NCI-H2107 treated with DMSO at 0.1 percent for 48 hours (cell line): Measurements from ENCODE around the gene SUGT1.

Experiments
- DNase-seq: peaks from one replicate; lab custom pipeline; 2025; ENCODE audit not compliant: unreplicated experiment; lab: John Stamatoyannopoulos, UW

Gene SUGT1

DNA sequence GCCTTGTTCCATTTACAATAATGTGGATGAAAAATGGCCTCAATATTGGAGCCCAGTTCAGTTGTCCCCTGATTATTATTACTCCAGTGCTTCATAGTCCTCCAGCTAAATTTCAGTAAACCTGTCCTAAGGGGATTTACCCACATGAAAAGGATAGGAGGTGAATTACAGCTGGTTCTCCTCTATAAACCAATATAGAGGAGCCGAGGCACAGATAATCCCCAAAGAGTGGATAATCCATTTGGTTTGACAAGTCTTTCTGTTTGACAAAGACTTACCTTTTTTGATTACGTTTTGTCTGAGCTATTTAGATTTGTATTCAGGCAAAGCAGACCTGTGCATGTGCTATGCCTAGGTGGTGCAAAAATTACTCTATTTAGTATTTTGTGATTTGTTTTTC, 84.3 kb downstream of the SUGT1 start:
- DNase-seq = no peak

DNA sequence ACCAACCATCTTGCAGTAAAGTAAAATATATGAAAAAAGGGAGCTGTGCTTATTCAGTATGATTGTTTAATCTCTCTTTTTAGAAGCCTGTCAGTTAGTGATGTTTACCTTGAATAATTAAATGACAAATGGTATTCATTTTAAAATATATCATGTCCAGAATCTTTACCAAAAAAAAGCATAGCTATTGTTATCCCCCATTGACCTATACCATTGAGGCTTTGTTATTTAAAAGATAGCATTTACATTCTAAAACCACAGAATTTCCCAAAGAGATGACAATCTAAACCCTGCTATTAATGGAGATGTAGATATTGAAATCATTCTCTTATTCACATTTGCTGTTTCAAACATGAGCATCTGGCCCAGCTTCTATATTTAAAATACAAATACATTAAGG, 84.8 kb downstream of the SUGT1 start:
- DNase-seq = no peak

DNA sequence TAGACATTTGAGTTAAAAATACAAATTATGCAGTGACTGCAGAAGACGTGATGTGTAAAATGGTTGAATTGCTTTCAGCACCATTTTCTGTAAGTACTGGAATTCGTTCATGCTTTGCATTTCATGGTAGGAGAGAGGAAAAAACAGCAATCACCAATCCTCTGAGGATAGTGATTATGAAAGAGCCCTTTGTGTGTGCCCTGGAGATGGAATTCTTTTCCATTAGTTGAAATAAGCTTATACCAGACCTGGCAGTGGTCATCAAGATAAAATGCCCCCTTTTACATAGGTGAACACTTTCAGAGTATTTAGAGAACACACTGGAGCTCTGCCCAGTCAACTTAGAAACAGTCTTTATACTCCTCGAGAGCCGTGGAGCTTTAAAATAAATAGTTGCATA, 85.3 kb downstream of the SUGT1 start:
- no peak for DNase-seq

DNA sequence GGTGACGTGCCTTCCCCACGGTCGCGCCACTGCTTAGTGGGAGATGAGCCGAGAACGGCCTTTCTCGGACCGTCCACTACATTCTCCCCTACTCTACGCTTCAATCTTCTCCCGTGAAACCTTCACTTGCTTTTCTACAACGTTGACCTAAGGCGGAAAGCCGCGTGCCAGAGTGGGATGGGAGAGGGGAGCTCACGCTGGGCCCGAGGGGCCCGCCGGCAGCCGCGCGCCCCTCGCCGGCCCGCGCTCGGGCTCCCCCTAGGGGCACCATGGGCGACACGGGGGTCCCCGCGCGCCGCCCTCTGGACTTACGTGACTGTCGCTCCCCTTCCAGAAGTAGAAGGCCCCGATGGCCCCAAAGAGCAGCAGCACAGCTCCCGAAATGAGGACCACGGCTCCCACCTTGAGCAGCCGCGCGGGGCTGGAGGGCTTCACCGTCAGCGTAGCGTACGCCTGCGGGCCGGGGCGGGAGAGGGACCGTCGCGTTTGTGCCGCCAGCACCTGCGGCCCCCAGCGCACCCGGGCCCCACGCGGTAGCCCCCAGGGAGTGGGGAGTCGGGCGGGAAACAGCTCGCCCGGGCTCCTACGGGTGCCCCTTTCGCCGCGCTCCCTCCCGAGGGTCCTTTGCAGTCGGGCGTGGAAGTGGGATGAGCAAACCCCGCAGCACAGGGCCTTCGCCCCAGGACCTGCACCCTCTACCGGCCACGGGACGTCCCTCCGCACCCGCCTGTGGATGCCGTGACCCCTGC, 86.3 kb downstream of the SUGT1 start:
- no peak for DNase-seq

DNA sequence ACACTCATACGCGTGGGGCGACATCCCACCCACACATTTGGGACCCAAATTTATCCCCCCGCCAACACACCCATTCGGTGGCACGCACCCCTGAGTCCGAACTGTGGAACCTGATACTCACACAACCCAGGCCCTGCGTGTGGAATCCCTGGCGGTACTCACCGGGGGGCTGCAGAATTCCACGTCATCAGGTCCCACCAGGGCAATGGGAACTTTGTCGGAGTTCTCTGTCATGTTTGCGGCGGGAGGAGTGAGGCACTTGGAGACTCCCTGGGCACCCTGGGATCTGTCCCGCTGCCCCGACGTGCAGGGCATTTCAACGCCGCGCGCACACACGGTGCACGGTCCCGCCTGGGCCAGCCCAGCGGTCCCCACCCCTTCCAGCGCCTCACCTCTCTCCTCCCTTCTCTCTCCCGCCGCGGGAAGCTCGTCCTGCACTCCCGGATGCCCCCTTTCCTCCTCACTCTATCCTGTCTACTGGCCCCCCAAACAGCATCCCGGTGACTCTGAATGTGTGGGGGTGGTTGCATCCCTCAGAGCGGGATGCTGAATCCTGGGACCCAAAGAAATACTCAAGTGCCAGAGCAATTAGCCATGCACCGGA, 86.9 kb downstream of the SUGT1 start, which contains the start of gene CNMD:
TSS of gene CNMD (minus strand) at position 353 of the 604 bp plus-strand sequence. CDS start at position 234, 119 bp downstream.
- DNase-seq = no peak

DNA sequence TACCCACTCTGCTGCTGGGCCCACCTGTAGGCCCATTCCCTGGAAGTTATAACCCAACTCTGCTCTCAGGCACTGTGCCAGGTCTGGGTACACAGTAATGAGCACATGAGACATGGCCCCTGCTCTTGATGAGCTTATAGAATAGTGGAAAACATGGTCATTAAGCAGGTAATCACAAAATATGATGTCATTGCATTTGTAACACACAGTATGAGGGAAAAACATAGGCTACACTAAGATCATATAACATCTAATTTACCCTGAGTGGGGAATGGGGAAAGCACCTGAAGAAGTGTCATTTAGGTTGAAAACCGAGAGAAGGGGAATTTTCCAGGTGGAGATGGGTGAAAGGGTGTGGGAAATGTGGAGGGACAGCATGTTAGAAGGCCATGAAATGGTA, 90.9 kb downstream of the SUGT1 start:
- no peak for DNase-seq

DNA sequence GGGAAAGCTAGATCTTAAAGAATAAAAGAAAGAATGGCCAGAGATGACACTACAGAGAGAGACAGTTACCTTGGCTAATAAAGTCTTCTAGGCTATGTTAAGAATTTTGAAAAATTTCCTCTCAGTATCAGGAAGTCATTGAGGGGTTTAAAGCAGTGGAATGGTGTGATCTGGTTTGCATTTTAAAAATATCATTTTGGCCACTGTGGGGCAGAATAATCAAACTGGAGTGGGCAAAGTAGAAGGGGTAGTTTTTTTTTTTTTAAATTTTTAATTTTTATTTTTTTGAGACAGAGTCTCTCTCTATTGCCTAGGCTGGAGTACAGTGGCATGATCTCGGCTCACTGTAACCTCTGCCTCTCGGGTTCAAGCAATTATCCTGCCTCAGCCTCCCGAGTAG, 91.4 kb downstream of the SUGT1 start:
- no peak for DNase-seq

DNA sequence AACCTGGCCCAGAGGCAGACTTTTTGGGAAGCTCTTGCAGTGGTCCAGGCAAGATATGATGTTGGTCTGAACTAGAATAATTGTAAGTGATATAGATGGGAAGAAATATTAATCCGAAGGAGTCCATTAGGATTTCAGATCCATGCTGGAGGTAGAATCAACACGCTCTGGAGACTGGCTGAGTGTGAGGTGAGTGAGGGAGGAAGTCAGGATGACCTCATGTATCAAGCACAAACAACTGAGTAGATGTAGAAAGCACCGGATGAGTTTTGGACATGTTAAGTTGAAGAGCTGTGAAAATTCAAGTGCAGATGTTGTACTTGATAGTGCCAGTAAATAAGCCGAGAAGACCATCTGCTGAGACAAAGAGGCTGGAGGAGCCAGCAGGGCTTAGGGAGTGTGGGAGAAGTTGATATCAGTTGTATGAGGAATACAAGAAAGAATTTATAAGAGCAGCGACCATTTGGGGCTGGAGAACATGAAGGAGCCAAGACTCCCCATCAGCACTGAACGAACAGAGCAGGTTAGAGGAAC, 92.3 kb downstream of the SUGT1 start:
- no peak for DNase-seq

DNA sequence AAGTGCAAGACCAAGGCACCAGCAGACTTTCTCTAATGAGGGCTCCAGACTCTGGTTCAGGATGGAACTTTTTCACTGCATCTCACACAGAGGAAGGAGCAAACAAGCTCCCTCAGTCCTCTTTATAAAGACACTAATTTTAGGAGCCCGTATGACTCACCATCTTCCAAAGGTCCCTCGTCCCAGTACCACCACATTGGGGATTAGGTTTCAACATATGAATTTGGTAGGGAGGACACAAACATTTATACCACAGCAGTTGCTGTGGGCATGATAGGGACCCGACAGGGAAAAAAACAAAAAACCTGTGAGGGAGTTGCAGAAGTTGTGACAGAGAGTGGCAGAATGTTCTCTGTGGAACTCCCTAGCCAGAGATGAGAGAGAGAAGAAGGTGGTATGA, 93.5 kb downstream of the SUGT1 start:
- DNase-seq = no peak

DNA sequence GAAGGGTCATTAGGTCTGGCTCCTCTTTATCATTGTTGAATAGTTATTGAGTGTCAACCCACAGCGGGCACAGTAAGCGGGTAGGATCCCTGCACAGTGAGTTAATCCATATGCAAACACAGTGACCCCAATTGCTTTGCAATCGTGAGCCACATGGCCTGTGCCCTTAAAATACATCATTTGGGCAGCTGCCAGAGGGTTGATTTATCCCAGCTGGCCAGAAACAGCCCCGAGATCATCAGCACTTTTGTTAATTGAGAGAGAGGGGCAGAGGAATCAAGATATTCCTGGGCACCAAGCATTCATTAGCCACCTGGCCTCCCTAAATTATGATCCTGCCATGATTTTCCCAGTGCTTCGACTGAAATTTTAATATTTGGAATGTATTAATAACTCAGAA, 96.8 kb downstream of the SUGT1 start:
- DNase-seq = no peak
